GM03348 (cell line): ENCODE data around the gene B4GALT7.
"Not testable (repeated sequence)": the region's sequence is repeated elsewhere in the genome, so short reads cannot be mapped to it uniquely, and the experiment has no call there.

ENCODE experiments used
- DNase-seq: peaks from one replicate; pipeline ENCODE4 v3.0.0; 2012; ENCODE audit warnings: low spot score

The B4GALT7 gene

GRCh38 chr5:177609076-177610059 lies 9.4 kb downstream of the B4GALT7 start:
- DNase-seq, result no peak

DNA sequence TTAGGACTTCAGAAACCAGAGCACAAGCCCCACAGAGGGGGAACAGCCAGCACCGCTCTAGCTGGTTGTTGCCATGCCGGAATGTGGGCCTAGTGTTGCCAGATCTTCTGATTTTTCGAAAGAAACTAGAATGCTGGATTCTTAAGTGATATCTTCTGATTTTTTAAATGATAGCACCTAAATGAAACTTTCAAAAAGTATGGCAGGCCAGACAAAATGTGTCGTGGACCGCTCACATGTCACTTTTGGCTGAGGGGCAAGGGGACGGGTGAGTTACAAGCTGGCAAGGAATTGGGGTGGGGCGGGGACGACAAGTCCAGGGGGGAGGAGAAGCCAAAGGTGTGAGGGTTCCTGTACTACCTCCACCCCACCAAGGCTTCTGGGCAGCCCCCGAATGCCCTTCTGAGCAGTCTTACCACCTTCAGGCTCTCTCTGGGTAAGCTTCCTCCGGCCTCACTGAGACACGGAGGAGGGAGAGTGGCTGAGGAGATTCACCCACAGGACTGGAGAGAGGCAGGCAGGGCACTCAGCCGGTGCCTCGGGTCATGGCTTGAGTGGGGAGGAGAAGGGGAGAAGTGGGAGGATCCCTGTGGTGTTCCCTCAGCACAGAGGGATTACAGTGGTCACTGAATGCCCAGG lies 10.3 kb downstream of the B4GALT7 start:
- DNase-seq, result no peak

- DNase-seq, result no peak
Observed at GRCh38 chr5:177610770-177611445, 11.0 kb downstream of the B4GALT7 start.

DNA sequence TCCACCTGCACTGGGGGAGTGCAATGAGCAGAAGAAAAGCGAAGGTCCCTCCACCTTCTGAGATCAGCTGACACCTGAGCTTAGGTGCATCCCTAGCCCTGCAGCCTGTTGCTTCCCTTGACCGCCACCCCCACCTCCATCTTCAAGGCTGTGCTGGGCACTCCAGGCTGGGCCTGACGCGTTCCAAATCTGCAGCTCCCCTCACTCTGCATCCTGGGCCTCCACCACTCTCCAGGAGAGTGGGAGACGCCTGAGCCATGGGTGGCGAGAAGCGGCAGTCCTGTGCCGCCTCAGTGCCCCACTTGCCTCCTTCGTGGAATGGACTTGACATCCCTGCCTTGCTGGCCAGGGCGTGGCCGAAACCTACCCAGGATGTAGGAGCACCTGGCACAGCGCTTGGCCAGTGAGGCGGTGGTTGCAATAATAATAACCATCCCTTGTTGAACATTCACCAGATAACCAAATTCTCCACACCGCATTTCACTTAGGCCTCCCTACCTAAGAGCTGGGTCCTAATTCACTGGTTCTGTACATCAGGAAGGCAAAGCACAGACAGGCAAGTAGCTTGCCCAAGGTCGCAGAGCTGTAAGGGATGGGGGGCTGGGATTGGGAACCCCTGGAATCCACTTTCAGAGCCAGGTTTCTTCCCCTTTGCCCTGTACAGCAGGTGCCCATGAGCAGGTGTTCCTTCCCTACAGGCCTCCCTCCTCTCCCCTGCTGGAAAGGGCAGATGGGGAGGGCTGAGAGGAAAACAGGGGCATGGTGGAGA lies 11.7 kb downstream of the B4GALT7 start:
- no peak for DNase-seq

DNA sequence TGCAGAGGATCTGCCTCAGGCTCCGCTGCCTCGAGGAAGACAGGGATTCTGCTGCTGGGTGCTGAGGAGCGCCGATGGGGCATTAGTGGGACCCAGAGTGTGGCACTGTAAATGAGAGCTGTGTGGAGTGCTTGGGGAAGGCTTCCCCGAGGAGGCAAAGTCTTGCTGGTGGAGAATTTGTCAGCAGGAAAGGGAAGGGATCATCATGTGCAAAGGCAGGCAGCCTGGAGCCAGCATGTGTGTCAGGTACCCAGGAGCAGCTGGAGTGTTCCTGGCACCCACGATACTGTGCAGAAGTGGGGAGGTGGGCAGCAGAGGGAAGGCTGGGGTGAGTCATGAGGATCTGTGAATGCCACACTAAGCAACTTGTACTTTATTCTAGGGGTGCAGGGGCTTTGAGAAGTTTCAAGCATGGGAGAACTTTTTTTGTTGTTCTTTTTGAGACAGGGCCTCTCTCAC lies 12.3 kb downstream of the B4GALT7 start:
- DNase-seq, result no peak

- DNase-seq, result no peak
Observed at GRCh38 chr5:177620560-177620959, 20.6 kb downstream of the B4GALT7 start.

GRCh38 chr5:177624172-177624571 lies 24.2 kb downstream of the B4GALT7 start:
- DNase-seq, result not testable (repeated sequence)

DNA sequence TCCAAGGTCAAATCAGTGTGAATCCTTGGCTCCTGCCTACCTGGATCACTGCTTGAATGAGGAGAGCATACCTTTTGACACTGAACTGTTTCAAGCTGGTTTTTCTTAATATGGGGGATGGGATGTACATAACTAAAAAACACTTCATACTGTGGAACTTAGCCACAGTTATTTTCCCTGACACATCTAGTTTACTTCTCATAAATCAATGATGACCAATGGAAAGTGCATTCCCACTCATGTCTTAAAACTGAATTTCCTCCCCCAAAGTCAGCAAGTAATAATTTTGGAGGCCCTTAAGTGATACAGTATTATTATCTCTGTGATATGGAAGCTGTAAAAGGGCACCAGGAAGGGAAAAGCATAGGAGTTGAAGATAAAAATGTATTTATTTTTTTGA lies 30.3 kb downstream of the B4GALT7 start:
- DNase-seq, result not testable (repeated sequence)

DNA sequence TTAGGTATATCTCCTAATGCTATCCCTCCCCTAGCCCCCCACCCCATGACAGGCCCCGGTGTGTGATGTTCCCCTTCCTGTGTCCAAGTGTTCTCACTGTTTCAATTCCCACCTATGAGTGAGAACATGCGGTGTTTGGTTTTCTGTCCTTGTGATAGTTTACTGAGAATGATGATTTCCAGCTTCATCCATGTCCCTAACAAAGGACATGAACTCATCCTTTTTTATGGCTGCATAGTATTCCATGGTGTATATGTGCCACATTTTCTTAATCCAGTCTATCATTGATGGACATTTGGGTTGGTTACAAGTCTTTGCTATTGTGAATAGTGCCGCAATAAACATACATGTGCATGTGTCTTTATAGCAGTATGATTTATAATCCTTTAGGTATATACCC lies 35.0 kb downstream of the B4GALT7 start:
- DNase-seq, result not testable (repeated sequence)

GRCh38 chr5:177645462-177645861 lies 45.5 kb downstream of the B4GALT7 start:
- not testable (repeated sequence) for DNase-seq

DNA sequence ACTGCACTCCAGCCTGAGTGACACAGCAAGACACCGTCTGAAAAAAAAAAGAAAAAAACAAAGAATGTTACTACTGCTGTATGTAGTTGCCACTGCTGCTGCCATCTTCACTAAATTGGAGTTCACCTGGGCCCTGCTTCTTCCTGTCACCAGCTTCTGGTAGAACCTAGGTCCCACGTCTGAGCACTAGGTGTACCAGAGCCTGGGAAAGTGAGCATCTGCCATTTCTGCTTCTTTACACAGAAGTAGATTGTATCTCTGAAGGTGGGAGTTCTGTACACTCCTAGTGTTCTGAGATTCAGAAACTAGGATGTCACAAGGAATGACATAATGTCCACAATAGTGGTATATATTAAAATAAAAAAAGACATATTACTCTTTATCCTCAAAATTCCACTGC lies 51.3 kb downstream of the B4GALT7 start:
- DNase-seq, result not testable (repeated sequence)

- not testable (repeated sequence) for DNase-seq
Observed at GRCh38 chr5:177657846-177658245, 57.9 kb downstream of the B4GALT7 start.

- not testable (repeated sequence) for DNase-seq
Observed at GRCh38 chr5:177658542-177658941, 58.6 kb downstream of the B4GALT7 start.
